Anterior cingulate cortex (tissue), 58 donors: ENCODE data around the gene POLR2E.
"Not testable (repeated sequence)": the region's sequence is repeated elsewhere in the genome, so short reads cannot be mapped to it uniquely, and the experiment has no call there.

ENCODE experiments used
- DNase-seq, 58 donors: peaks; one replicate each; lab custom pipeline; 2025; lab: John Stamatoyannopoulos, UW

The POLR2E gene

GRCh38 chr19:1126984-1127760 is 32.0 kb upstream of the POLR2E start:
- DNase-seq = no peak

- no peak for DNase-seq
These were observed 30.7 kb upstream of the POLR2E start for GRCh38 chr19:1125601-1126467.

- no peak for DNase-seq
These were observed 28.9 kb upstream of the POLR2E start for GRCh38 chr19:1123885-1124677.

GRCh38 chr19:1123381-1123780 is 28.2 kb upstream of the POLR2E start:
- no peak for DNase-seq

- DNase-seq = no peak
These were observed 27.8 kb upstream of the POLR2E start for GRCh38 chr19:1122972-1123363.

GRCh38 chr19:1122021-1122971 is 27.1 kb upstream of the POLR2E start:
- DNase-seq = no peak

- no peak for DNase-seq
These were observed 26.2 kb upstream of the POLR2E start for GRCh38 chr19:1121395-1121794.

- no peak for DNase-seq
These were observed 24.5 kb upstream of the POLR2E start for GRCh38 chr19:1119475-1120217.

GRCh38 chr19:1118999-1119398 is 23.8 kb upstream of the POLR2E start:
- DNase-seq = no peak

GRCh38 chr19:1117654-1118053 is 22.5 kb upstream of the POLR2E start:
- DNase-seq = no peak

GRCh38 chr19:1116726-1117581 is 21.8 kb upstream of the POLR2E start:
- no peak for DNase-seq

GRCh38 chr19:1115646-1116420 is 20.7 kb upstream of the POLR2E start:
- no peak for DNase-seq

- not testable (repeated sequence) for DNase-seq
These were observed 19.6 kb upstream of the POLR2E start for GRCh38 chr19:1114728-1115127.

GRCh38 chr19:1113986-1114483 is 18.9 kb upstream of the POLR2E start:
- no peak for DNase-seq

- peak in 57 of 58 donors; percentile 24 to 97 (median 88) for DNase-seq
These were observed 18.1 kb upstream of the POLR2E start for GRCh38 chr19:1113030-1113985.
